Gastroesophageal sphincter (tissue), 3 donors: ENCODE results near the gene ZNF695.

Experiments used
- CTCF ChIP-seq, 4 experiments: fragments of 200-600 bp in 2 of 4; fragments of 450-650 bp in 2 of 4; sonication (generic) in 1 of 4; IDR thresholded peaks; one replicate each; pipeline ENCODE4 v1.5.1; 2017 to 2019; ENCODE audit warnings: antibody characterized with exemption in 4 of 4, mild to moderate bottlenecking in 2 of 4, moderate library complexity in 2 of 4
- POLR2A ChIP-seq, 2 donors: fragments of 450-650 bp; IDR thresholded peaks; one replicate each; pipeline ENCODE4 v1.6.1; 2017; ENCODE audit warnings: antibody characterized with exemption in 2 of 2, mild to moderate bottlenecking in 2 of 2, moderate library complexity in 1 of 2

- TF ChIP-seq POLR2A (IDR thresholded peaks at IDR 0.05), result no peak
- TF ChIP-seq CTCF (IDR thresholded peaks at IDR 0.05), result no peak
These were observed 57.9 kb downstream of the ZNF695 start for GRCh38 chr1:246949956-246950355.
